Measurements from ENCODE around the gene AAMDC.
"Not testable (repeated sequence)": the region's sequence is repeated elsewhere in the genome, so short reads cannot be mapped to it uniquely, and the experiment has no call there.

Gene AAMDC

DNA sequence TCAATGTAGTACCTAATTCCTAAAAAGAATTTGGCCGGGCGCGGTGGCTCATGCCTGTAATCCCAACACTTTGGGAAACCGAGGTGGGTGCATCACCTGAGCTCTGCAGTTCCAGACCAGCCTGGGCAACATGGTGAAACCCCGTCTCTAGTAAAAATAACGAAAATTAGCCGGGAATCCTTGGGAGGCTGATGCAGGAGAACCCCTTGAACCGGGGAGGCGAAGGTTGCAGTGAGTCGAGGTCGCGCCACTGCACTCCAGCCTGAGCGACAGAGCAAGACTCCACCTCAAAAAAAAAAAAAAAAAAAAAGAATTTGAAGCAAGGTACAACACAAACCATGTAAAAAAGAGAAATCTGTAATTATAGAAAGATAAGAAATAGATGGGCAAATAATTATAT is 1.2 kb downstream of the AAMDC start:
- DNase-seq, result not testable (repeated sequence)

GRCh38 chr11:77823775-77824174 is 2.8 kb downstream of the AAMDC start:
- no peak for DNase-seq

GRCh38 chr11:77828926-77829325 is 8.0 kb downstream of the AAMDC start:
- DNase-seq, result no peak

GRCh38 chr11:77833302-77833701 is 12.4 kb downstream of the AAMDC start:
- no peak for DNase-seq

- DNase-seq, result no peak
Observed at GRCh38 chr11:77842441-77843121, 21.6 kb downstream of the AAMDC start.

- not testable (repeated sequence) for DNase-seq
Observed at GRCh38 chr11:77843700-77844099, 22.8 kb downstream of the AAMDC start.

DNA sequence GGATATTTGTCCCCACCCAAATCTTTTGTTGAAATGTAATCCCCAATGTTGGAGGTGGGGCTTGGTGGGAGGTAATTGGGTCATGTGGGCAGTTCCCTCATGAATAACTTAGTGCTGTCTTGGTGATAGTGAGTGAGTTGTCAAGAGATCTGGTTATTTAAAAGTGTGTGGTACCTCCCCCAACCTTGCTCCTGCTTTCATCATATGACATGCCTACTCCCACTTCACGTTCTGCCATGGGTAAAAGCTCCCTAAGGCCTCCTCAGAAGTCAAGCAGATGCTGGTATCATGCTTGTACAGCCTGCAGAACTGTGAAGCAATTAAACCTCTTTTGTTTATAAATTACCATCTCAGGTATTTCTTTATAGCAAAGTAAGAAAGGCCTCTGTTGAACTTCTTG is 30.6 kb downstream of the AAMDC start:
- DNase-seq, result no peak

- DNase-seq, result no peak
Observed at GRCh38 chr11:77854838-77855237, 33.9 kb downstream of the AAMDC start.

- not testable (repeated sequence) for DNase-seq
Observed at GRCh38 chr11:77857906-77858457, 37.0 kb downstream of the AAMDC start.

- DNase-seq, result not testable (repeated sequence)
Observed at GRCh38 chr11:77861444-77861843, 40.5 kb downstream of the AAMDC start.

DNA sequence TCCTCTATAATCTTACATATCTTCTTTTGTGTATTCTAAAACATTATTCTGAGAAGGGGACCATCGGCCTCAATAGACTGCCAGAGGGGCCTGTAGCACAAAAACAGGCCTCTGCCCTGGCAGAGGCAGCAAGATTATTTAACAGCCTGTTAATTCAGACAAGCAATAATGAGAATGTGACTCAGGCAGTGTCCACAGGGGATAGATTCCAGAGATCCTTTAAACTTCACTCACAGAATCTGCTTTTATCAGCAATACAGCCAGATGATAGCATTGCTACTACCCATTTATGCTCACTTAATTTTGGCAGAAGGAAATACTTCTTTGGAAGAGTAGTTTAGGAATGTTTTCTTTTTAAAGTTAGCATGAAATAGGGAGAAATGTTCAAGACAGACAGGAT is 44.9 kb downstream of the AAMDC start:
- no peak for DNase-seq

DNA sequence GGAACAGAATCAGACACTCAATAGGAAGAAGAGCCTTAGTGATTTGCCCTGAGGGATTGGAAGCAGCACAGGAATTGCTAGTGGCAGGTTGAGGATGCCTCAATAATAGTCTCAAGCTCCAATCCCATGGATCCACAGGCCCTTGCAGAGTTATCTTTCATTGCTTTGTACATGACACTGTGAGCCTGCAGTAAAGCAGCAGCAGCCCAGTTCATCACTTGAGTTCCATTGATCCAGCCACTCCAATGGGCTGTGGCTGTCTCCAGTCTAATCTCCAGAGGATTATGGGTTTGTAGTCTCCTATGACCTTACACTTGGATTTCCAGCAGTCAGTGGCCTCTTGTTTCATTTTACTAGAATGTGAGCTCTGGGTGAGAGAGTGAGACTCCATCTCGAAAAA is 45.4 kb downstream of the AAMDC start:
- DNase-seq, result no peak

- DNase-seq, result no peak
Observed at GRCh38 chr11:77868744-77869143, 47.8 kb downstream of the AAMDC start.

- no peak for DNase-seq
Observed at GRCh38 chr11:77871855-77872254, 50.9 kb downstream of the AAMDC start.

DNA sequence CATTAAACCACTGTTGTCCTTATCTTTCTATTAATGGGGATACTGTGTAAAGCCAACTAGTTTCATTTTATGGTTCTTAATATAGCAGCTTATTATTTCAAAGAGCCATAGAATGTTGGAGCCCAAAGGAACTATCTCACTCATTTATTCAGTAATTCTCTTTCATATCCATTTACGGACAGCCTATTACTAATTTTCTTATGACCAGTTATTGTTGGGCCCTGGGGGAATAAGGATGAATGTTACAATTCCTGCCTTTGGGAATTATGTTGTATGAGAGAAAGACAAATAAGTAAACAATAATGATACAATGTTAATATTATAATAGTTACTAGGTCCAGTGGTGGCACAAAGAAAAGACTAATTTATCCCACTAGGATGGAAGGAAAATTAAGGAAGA is 52.4 kb downstream of the AAMDC start:
- no peak for DNase-seq

- no peak for DNase-seq
Observed at GRCh38 chr11:77874206-77874605, 53.3 kb downstream of the AAMDC start.

- no peak for DNase-seq
Observed at GRCh38 chr11:77876045-77876444, 55.1 kb downstream of the AAMDC start.

DNA sequence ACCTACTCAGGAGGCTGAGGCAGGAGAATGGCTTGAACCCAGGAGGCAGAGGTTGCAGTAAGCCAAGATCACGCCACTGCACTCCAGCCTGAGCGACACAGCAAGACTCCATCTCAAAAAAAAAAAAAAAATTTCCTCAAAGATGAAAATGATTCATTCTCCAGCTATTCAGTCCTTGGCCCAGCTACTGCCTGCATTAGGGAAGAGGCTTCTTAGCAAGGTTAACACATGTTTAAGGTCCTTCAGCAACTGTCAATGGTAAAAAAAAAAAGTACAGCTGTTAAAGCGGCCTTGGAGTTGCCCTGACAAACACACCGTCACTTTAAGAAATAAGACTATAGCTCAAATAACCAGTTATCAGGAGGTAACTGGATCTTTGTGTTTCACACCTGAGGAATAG is 57.3 kb downstream of the AAMDC start:
- DNase-seq, result not testable (repeated sequence)

GRCh38 chr11:77879218-77879617 is 58.3 kb downstream of the AAMDC start:
- DNase-seq, result no peak

- no peak for DNase-seq
Observed at GRCh38 chr11:77882396-77882795, 61.5 kb downstream of the AAMDC start.

DNA sequence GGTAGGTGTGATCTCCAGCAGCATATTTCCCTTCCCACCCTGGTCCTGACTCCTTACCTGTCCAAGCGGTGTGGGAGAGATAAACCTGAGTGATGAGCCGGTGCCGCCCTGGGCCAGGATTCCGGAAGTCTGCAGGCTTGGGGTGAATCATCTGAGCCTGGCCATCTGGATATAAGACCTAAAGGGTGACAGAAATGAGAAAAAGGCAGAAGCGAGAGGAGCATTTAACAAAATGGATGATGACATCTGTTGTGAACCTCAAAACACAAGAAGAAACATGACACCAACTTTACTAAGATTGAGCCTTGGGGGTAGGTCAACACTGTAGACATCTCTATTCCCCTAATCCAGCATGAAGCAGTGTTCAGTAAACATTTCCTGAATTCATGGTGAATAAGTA is 62.8 kb downstream of the AAMDC start:
- DNase-seq, result no peak

- no peak for DNase-seq
Observed at GRCh38 chr11:77884186-77884828, 63.4 kb downstream of the AAMDC start.

- no peak for DNase-seq
Observed at GRCh38 chr11:77884829-77885190, 63.9 kb downstream of the AAMDC start.

DNA sequence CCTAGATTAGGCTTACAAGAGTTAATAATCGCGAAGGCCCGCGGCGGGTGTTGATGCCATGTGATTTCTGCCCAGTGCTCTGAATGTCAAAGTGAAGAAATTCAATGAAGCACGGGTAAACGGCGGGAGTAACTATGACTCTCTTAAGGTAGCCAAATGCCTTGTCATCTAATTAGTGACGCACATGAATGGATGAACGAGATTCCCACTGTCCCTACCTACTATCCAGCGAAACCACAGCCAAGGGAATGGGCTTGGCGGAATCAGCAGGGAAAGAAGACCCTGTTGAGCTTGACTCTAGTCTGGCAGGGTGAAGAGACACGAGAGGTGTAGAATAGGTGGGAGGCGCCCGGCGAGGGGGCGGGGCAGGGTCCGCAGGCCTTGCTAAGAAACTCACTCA is 65.5 kb downstream of the AAMDC start:
- no peak for DNase-seq

GRCh38 chr11:77889045-77889444 is 68.1 kb downstream of the AAMDC start:
- DNase-seq, result not testable (repeated sequence)

Measured in stimulated activated CD4-positive, alpha-beta T cell treated with anti-CD3 and anti-CD28 coated beads, Interleukin-4, amount 100 ng/mL, for 4 hours (primary cell).